Ovary (tissue), 3 donors: ENCODE data around the gene ZBTB45.

Experiments
- CTCF ChIP-seq, 3 donors: fragments of 450-650 bp in 2 of 3; fragments of 200-600 bp in 1 of 3; IDR thresholded peaks; one replicate each; pipeline versions ENCODE4 v1.5.1 to v1.8.0; 2016 to 2022; ENCODE audit warnings: antibody characterized with exemption in 3 of 3, mild to moderate bottlenecking in 1 of 3
- EP300 ChIP-seq: sonication (generic); formaldehyde crosslinking; IDR thresholded peaks from one replicate; pipeline ENCODE4 v1.6.1; 2017; ENCODE audit warnings: antibody characterized with exemption
- POLR2A ChIP-seq: fragments of 450-650 bp; IDR thresholded peaks from one replicate; pipeline ENCODE4 v1.6.1; 2017; ENCODE audit warnings: antibody characterized with exemption, mild to moderate bottlenecking, moderate library complexity
- donor health status: DM: no; HTN: no; CAD: no.

- TF ChIP-seq CTCF (IDR thresholded peaks at IDR 0.05) (no peak), EP300 (no peak), POLR2A (no peak)
These were observed 44.5 kb downstream of the ZBTB45 start for GRCh38 chr19:58474997-58475713.
